Spleen (tissue), 7 donors: Measurements from ENCODE around the gene PDGFC.

Experiments used
- CTCF ChIP-seq, 11 experiments: fragments of 200-600 bp in 7 of 11; fragments of 450-650 bp in 4 of 11; sonication (generic) in 4 of 11; IDR thresholded peaks in 8 of 11; conservative IDR thresholded peaks in 3 of 11; 1 replicate in 7 of 11; 2 replicates in 4 of 11; pipeline versions ENCODE4 v1.4.0 to v1.8.0; 2016 to 2021; ENCODE audit warnings: antibody characterized with exemption in 11 of 11, inconsistent platforms in 4 of 11, mild to moderate bottlenecking in 1 of 11
- POLR2A ChIP-seq, 3 donors: fragments of 450-650 bp; IDR thresholded peaks; one replicate each; pipeline ENCODE4 v1.5.1; 2017; ENCODE audit warnings: antibody characterized with exemption in 3 of 3, mild to moderate bottlenecking in 1 of 3
- POLR2AphosphoS5 ChIP-seq, 3 donors: sonication (generic); formaldehyde crosslinking; IDR thresholded peaks; one replicate each; pipeline ENCODE4 v1.5.1; 2017; ENCODE audit warnings: antibody characterized with exemption in 3 of 3
- donor health status: DM: no; HTN: no; CAD: no; lungs with moderate emphysema.
- donor health status: DM: no; HTN: no; CAD: no.
- donor health status: DM: no; HTN: no; CAD: no.

- no peak for TF ChIP-seq CTCF (IDR thresholded peaks at IDR 0.05 in 8 of 11, conservative IDR thresholded peaks at IDR 0.05 in 3 of 11)
- no peak for TF ChIP-seq POLR2A (IDR thresholded peaks at IDR 0.05)
- TF ChIP-seq POLR2AphosphoS5 (IDR thresholded peaks at IDR 0.05): no peak
Observed at GRCh38 chr4:156765277-156765676, 206.3 kb downstream of the PDGFC start.
